Peyer's patch (tissue), 4 donors: Measurements from ENCODE around the gene DGKH. TPM values are rescaled to one million over a fixed set of nuclear protein-coding genes. Genes with fewer than 3 reads are reported as not detected.
"Not testable (repeated sequence)": the region's sequence is repeated elsewhere in the genome, so short reads cannot be mapped to it uniquely, and the experiment has no call there.

Experiments
- DNase-seq, 3 donors: peaks; one replicate each; pipeline ENCODE4 v3.0.0-alpha.2; 2017 to 2019
- H3K27ac ChIP-seq, 4 donors: fragments of 200-600 bp; sonication (generic); one replicate each; pipeline ENCODE4 v1.5.1; 2016 to 2019
- H3K27me3 ChIP-seq, 2 donors: fragments of 200-600 bp; sonication (generic); one replicate each; pipeline ENCODE4 v1.5.1; 2019
- H3K36me3 ChIP-seq, 3 donors: fragments of 200-600 bp; sonication (generic); one replicate each; pipeline ENCODE4 v1.5.1; 2016 to 2019
- H3K4me1 ChIP-seq, 4 donors: fragments of 200-600 bp; sonication (generic); one replicate each; pipeline ENCODE4 v1.5.1; 2016 to 2019
- H3K4me3 ChIP-seq, 4 donors: fragments of 200-600 bp; sonication (generic); 1 replicate in 3 of 4; 2 replicates in 1 of 4; pipeline ENCODE4 v1.5.1; 2016 to 2019; ENCODE audit warnings: mild to moderate bottlenecking in 1 of 4
- H3K9me3 ChIP-seq, 4 donors: fragments of 200-600 bp; sonication (generic); one replicate each; pipeline ENCODE4 v1.5.1; 2016 to 2019; ENCODE audit warnings: mild to moderate bottlenecking in 1 of 4
- CTCF ChIP-seq, 6 experiments: fragments of 450-650 bp in 4 of 6; fragments of 200-600 bp in 2 of 6; sonication (generic) in 1 of 6; IDR thresholded peaks; one replicate each; pipeline ENCODE4 v1.5.1; 2017 to 2019; ENCODE audit warnings: antibody characterized with exemption in 6 of 6, mild to moderate bottlenecking in 3 of 6, moderate library complexity in 1 of 6
- POLR2A ChIP-seq, 2 donors: fragments of 450-650 bp; IDR thresholded peaks; one replicate each; pipeline ENCODE4 v1.5.1; 2017; ENCODE audit warnings: antibody characterized with exemption in 2 of 2, mild to moderate bottlenecking in 2 of 2, moderate library complexity in 2 of 2
- total RNA-seq, 4 donors: library from RNA; depleted of rRNA; stranded (reverse); fragments of >200 nt; gene quantifications; one replicate each; pipeline ENCODE4 v1.1.0, GENCODE V29; 2016

Gene DGKH
- total RNA-seq, 4 donors from 2014 or later, result 9.5 to 30.5 (median 18.8) TPM

DNA sequence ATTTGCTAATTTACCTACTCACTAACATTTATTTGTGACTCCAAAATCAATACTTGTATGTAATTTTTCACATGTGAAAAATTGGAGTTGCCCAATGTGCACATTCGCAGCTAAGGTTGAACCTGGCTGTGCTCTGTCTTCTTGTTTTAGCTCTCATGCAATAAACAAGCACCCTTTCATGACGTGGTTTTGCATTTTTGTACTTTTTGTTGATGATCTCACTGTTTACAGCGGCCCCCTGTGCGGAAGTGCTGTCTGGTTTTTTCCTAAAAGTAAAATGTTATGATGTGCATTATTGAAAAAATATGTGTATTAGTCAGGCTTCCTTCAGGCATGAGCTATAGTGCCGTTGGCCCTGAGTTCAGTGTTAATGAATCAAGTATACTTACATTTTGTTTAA is 18.1 kb downstream of the DGKH start:
- Histone ChIP-seq H3K4me3 (no peak overlapping the region), H3K4me1 (no peaks in the 10 kb centered on the region), H3K27me3 (no peaks in the 10 kb centered on the region), H3K9me3 (no peaks in the 10 kb centered on the region), H3K36me3 (no peaks in the 10 kb centered on the region), H3K27ac (no peak overlapping the region)
- TF ChIP-seq CTCF (IDR thresholded peaks at IDR 0.05), result no peak
- no peak for TF ChIP-seq POLR2A (IDR thresholded peaks at IDR 0.05)
- DNase-seq, result no peak

DNA sequence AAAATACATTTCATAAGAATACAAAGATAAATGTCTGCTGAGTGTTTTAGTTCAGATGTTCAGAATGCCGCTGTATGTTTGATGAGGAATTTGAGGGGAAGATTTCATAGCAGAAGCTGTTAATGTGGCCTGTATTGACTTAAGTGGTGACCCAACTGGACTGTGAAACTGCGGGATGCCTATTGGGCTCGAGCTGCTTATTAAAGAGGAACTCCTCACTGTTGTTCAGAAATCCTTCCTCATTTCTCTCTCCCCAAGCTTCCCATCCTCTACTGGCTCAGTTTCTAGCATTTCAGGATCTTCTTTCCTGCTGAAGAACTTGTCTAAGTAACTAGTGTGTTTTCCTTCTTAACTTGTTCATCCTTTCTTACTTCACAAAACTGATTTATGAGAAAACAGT is 20.4 kb downstream of the DGKH start:
- no peaks in the 10 kb centered on the region for H3K27me3 ChIP-seq
- H3K4me1 ChIP-seq, result no peaks in the 10 kb centered on the region
- no peak overlapping the region for H3K27ac ChIP-seq
- no peak for TF ChIP-seq POLR2A (IDR thresholded peaks at IDR 0.05)
- TF ChIP-seq CTCF (IDR thresholded peaks at IDR 0.05), result no peak
- no peaks in the 10 kb centered on the region for H3K36me3 ChIP-seq
- no peak overlapping the region for H3K4me3 ChIP-seq
- no peaks in the 10 kb centered on the region for H3K9me3 ChIP-seq
- no peak for DNase-seq

DNA sequence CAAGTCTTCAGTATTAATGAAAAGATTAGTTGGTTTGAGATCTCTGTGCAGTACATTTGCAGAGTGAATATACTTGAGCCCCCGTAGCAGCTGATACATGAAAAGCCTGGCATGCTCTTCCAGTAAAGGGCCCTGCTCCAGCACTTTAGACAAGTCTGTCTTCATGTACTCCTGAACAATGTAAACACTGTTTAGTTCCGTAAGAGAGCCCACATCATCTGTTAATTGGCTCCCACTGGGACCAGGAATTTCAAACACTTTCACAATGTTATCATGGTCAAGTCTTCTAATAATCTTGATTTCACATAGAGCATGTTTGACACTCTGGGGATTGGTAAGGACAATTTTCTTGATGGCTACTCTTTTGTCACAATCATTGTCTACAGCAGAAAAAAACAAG is 22.2 kb downstream of the DGKH start:
- H3K27ac ChIP-seq, H3K9me3 ChIP-seq, DNase-seq: not testable (repeated sequence)

GRCh38 chr13:42071179-42071578 is 22.7 kb downstream of the DGKH start:
- DNase-seq, H3K27me3 ChIP-seq, H3K4me3 ChIP-seq, H3K9me3 ChIP-seq, H3K36me3 ChIP-seq, H3K4me1 ChIP-seq, H3K27ac ChIP-seq: not testable (repeated sequence)

More for the DNA sequence above, 22.2 kb downstream of the DGKH start:
- H3K36me3 ChIP-seq, H3K4me1 ChIP-seq, H3K27me3 ChIP-seq, H3K4me3 ChIP-seq: not testable (repeated sequence)

- Histone ChIP-seq H3K4me3 (no peak overlapping the region), H3K27me3 (no peaks in the 10 kb centered on the region), H3K4me1 (no peaks in the 10 kb centered on the region), H3K27ac (no peak overlapping the region), H3K36me3 (no peaks in the 10 kb centered on the region), H3K9me3 (no peaks in the 10 kb centered on the region)
- TF ChIP-seq CTCF (IDR thresholded peaks at IDR 0.05) (no peak), POLR2A (IDR thresholded peaks at IDR 0.05) (no peak)
- no peak for DNase-seq
Measured at GRCh38 chr13:42071672-42072419, 23.4 kb downstream of the DGKH start.

- no peak for DNase-seq
- TF ChIP-seq CTCF (IDR thresholded peaks at IDR 0.05) (no peak), POLR2A (IDR thresholded peaks at IDR 0.05) (no peak)
- H3K4me3 ChIP-seq, result no peak overlapping the region
- no peaks in the 10 kb centered on the region for H3K36me3 ChIP-seq
- H3K27me3 ChIP-seq, result no peaks in the 10 kb centered on the region
- H3K9me3 ChIP-seq, result no peaks in the 10 kb centered on the region
- no peak overlapping the region for H3K27ac ChIP-seq
- no peaks in the 10 kb centered on the region for H3K4me1 ChIP-seq
Measured at GRCh38 chr13:42073683-42074082, 25.2 kb downstream of the DGKH start.

DNA sequence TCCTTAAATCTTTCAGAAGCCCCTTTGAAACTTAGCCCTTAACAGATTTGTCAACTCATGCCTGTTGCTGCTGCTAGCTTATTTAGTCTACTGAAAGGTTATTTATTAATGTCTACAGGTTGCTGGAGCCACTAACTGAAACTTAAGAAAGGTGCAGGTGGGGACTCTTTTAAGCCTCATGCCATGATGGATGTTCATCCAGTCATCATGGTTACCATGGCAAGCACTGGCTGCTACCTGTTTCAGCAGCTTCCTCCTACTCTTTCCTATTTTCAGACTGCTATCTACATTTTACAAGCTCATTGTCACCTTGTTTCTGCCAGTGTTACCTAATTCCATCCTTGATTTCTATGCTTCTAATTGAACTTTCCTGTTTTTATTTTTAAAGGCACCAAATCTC is 27.1 kb downstream of the DGKH start:
- Histone ChIP-seq H3K27ac (no peak overlapping the region), H3K27me3 (no peaks in the 10 kb centered on the region), H3K4me1 (no peaks in the 10 kb centered on the region), H3K9me3 (no peaks in the 10 kb centered on the region), H3K4me3 (no peak overlapping the region), H3K36me3 (no peaks in the 10 kb centered on the region)
- DNase-seq, result no peak
- TF ChIP-seq CTCF (IDR thresholded peaks at IDR 0.05) (no peak), POLR2A (IDR thresholded peaks at IDR 0.05) (no peak)
